GM21528 (cell line): Measurements from ENCODE around the gene PIGQ.

Source experiments
- ATAC-seq: cut with Tn5 transposase; IDR thresholded peaks from one replicate; pipeline ENCODE4 v1.9.1; 2021; ENCODE audit warnings: mild to moderate bottlenecking, moderate library complexity; ENCODE audit not compliant: unreplicated experiment, low FRiP score

PIGQ gene

DNA sequence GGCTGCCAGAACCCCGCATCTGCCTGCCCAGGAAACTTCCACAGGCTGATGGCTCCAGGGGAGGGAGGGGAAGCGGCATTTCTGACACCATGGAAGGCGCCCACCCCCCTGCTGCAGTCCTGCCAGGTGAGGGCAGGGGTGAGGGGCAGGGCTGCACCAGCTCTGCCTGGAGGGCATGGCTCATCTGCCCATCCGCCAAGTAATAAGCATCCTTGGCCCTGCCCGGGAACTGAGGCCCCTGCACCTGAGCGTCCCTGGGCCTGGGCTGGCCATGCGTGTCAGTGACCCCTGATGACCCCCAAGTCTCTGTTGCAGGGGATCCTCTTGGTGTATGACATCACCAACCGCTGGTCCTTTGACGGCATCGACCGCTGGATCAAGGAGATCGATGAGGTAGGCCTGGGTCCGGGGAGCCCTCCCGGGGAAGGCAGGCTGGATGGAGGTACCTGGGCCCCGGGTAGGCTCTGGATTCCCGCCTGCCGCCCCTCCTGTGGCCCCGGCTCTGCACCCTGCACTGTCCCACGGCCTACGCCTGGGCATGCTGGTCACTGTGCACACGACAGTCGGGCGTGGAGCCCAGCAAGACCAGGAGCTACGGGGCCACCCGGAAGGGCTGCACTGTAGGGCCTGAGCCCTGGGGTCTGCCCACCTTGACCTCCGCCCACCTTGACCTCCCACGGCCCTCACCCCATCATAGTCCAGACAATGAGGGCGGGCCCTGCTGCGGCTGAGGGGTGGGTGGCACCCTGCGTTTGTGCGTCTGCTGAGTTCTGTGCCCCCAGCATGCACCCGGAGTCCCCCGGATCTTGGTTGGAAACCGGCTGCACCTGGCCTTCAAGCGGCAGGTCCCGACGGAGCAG is 55.6 kb downstream of the PIGQ start:
- ATAC-seq = no peak

DNA sequence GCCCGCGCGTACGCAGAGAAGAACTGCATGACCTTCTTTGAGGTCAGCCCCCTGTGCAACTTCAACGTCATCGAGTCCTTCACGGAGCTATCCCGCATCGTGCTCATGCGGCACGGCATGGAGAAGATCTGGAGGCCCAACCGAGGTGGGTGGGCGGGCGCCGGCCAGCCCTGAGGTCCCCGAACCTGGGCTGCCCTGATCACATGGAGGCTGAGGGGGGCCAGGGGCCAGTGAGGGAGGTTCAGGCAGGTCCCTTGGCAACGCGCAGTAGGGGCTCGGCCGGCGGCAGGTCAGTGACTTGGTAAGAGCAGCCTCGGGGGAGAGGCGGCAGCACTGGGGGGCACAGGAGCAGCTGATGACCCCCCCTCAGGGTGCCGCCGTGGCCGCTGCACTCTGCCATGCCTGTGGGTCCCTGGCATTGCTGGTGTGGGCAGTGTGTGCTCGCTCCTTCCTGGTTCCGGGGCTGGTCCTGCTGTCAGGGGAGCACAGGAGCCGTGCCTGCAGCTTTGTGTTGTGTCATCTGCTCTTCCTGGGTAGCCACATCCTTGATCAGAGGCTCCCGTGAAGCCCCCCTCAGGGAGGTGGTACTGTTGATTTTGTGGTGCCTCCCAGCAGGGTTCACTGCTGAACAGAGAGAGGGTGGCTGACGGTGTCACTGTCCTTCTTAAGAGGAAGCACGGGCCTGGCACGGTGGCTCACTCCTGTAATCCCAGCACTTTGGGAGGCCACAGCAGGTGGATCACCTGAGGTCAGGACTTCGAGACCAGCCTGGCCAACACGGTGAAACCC is 56.4 kb downstream of the PIGQ start:
- no peak for ATAC-seq

DNA sequence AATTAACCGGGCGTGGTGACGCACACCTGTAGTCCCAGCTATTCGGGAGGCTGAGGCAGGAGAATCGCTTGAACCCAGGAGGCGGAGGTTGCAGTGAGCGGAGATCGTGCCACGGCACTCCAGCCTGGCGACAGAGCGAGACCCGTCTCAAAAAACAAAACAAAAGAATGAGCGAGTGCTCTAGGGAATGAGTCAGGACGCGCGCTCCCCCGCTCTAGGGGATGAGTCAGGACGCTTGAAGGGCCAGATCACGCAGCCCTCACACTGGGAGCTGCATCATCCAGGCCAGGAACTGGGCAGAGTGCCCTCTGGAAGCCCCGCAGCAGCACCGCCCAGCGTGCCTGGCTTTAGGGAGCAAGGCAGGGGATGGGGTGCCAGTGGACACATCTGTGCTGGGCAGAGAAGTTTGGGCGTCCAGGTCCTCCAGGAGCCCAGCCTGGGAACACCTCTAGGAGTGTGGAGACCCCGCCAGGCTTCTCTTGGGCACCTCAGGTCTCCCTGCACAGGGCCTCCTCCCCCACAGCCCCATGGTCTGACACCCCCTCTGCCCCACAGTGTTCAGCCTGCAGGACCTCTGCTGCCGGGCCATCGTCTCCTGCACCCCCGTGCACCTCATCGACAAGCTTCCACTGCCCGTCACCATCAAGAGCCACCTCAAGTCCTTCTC is 57.2 kb downstream of the PIGQ start:
- no peak for ATAC-seq

DNA sequence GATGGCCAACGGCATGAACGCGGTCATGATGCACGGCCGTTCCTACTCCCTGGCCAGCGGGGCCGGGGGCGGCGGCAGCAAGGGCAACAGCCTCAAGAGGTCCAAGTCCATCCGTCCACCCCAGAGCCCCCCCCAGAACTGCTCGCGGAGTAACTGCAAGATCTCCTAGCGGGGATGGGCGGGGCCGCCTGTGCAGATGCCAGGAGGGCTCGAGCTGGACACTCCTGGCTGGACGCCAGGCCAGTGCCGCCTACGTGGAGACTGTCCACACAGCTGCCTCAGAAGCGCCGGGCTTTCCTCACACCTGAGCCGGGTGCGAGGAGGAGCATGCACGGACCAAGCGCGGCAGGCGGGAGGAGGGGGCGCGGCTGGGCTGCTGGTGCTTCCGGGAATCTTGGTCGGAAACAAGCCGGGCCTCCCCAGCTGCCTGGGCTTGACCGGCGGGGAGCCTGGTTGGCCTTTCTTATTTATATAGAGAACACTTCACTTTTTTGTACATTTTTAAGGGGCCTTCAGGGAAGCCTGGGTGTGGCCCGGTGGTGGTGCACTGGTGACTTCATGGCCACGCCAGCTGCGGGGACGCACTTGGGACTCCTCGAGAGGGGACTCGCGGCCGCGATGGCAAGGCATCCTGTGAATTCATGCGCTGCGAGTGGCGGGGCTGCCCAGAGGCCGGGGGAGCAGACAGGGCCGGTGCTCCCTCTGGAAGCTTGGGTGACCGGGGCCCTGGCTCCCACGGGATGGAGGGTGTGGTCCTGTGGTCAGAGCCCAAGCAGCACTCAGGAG is 57.9 kb downstream of the PIGQ start:
- ATAC-seq = no peak

DNA sequence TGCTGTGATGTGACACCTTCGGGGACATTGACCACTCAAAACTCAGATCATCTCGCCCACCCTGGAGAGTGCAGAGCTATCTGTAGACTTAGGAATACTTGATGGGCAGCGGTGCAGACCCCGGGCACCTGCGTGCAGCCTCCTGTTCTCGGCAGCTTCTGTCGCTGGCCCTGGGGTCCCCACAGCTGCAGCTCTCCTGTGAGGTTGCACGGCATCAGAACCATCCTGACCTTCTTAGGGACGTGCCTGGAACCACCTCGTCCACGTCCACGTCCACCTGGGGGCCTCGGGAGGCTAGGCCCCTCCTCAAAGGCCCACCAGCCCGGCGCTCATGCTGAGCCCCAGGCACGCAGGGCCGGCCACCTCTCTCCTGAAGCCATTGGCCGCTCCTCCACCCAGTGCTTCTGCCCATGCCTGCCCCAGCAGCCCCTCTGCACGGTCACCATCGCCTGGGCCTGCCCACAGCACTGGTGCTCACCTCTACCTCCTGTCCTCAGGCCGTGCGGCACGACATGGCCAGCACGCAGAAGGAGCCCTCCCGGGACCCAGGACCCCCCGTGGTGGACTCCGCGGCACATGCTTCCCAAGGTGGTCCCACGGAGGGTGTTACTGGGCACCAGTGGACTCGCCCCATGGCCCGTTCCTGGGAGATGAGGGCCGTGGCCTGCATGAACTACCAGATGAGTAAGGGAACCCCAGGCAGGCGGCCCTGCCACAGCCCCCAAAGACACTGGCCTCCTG is 58.7 kb downstream of the PIGQ start:
- ATAC-seq = no peak

DNA sequence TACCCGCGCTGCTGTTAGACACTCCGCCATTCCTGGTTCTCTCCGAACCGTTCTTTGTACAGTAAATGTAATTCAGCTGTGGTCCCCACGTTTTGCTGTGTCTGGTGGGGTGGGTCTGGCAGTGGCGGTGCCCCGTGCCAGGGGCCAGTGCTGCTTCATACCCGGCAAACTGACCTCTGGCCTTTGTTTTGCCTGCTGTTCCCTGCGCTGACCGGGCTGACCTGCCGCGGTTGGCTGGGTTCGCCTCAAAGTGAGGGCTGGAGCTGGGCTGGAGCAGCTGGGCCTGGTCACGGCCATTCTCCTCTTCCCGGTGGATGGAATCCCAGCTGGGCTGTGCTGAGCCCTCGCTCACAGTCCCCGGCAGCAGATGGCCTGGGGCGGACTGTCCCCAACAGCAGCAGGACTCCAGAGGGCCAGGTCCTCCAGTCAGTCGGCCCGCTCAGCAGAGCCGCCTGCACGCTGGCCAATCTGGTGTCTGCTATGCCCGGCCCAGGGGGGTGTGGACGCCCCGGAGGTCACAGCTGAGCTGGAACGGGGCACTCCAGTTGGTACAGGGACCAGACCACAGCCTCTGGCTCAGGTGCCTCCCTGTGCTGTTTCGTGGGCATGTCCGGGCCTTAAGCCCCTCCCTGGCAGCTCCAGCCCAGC is 59.5 kb downstream of the PIGQ start:
- no peak for ATAC-seq

DNA sequence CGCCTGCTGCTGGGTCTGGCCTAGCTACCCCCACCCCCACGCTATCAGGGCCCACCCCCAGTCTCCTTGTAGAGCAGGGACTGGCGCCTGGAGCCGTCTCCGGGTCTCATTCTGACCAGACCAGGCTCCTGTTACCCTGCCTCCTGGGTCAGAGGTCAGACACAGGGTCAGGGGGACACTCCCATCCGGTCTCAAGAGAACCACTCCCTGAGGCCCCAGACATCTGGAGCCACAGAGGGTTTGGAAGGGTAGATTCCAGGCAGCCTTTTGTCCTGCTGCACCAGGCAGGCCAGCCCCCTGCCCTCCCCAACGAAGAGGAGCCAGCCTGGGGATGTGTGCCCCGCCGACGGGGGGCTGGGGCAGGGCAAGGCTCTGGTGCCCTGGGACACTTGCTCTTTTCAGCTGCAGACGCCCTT is 60.1 kb downstream of the PIGQ start:
- no peak for ATAC-seq

DNA sequence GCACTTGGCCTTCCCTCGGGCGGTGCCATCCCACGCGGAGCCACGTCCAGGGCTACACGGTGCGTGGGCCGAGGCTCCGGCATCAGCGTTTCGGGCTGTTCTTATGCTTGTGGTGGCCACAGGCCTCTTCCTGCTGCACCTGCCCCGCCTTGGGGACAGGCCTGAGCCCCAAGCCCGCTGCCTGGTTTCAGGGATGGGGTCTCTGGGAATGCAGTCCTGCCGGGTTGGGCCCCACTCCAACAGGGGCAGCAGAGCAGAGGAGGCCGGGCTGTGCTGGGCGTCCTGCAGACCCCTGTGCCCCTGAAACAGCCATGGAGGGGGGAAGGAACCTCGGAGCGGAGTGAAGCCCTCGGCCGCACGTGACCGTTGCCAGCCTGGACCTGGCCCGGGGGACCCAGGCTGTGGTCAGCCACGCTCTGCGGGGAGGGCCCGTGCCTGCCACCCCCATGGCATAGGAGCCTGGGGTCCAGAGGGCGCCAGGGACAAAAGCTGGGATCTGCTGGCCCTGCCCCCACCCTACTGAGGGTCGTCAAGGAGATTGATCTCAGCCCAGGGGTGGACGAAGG is 60.6 kb downstream of the PIGQ start:
- ATAC-seq = no peak

DNA sequence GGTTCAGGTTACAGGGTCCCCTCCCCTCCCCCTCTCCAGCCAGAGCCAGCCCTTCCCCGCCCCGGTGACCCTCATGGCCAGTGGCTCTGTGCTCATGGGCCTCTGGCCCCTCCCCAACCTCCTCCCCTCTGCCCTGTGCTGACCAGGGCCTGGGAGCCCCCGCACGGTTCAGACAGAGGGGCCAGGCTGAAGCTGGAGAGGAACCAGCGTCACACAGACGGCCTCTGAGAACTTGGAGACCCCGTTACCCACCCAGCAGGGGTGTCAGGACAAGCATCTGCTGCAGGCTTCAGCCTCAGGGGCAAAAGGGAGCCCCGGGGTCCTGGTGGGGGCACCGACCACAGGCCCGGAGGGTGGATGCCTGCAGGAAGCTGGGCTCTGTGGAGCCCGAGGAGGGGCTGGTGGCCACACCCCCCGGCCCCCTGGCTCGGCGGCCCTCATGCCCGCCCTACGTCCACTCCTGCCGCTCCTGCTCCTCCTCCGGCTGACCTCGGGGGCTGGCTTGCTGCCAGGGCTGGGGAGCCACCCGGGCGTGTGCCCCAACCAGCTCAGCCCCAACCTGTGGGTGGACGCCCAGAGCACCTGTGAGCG is 61.1 kb downstream of the PIGQ start, which contains the start of gene WFIKKN1:
Gene WFIKKN1 (plus strand): TSS at position 171 of the 591 bp plus-strand sequence. CDS start 269 bp downstream, at position 440.
- ATAC-seq = no peak

DNA sequence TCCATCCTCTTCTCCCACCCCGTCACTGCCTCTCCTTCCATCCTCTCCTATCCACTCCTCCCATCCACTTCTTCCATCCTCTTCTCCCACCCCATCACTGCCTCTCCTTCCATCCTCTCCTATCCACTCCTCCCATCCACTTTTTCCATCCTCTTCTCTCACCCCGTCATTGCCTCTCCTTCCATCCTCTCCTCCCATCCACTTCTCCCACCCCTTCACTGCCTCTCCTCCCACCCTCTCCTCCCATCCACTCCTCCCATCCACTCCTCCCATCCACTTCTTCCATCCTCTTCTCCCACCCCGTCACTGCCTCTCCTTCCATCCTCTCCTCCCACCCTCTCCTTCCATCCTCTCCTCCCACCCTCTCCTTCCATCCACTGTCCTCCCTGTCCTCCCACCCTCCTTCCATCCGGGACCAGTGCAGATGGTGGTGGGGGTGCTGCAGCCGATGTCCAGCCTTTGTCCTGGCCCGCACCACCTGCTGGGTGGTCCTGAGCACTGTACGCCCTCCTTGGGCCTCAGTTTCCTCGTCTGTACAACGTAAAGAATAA is 62.1 kb downstream of the PIGQ start:
- no peak for ATAC-seq

DNA sequence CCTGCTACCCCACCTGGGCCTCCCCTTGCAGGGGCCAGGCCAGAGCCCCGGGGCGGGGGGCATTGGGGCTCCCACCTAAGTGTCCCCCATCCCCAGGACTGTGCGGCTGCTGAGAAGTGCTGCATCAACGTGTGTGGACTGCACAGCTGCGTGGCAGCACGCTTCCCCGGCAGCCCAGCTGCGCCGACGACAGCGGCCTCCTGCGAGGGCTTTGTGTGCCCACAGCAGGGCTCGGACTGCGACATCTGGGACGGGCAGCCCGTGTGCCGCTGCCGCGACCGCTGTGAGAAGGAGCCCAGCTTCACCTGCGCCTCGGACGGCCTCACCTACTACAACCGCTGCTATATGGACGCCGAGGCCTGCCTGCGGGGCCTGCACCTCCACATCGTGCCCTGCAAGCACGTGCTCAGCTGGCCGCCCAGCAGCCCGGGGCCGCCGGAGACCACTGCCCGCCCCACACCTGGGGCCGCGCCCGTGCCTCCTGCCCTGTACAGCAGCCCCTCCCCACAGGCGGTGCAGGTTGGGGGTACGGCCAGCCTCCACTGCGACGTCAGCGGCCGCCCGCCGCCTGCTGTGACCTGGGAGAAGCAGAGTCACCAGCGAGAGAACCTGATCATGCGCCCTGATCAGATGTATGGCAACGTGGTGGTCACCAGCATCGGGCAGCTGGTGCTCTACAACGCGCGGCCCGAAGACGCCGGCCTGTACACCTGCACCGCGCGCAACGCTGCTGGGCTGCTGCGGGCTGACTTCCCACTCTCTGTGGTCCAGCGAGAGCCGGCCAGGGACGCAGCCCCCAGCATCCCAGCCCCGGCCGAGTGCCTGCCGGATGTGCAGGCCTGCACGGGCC is 62.9 kb downstream of the PIGQ start:
- ATAC-seq = no peak

DNA sequence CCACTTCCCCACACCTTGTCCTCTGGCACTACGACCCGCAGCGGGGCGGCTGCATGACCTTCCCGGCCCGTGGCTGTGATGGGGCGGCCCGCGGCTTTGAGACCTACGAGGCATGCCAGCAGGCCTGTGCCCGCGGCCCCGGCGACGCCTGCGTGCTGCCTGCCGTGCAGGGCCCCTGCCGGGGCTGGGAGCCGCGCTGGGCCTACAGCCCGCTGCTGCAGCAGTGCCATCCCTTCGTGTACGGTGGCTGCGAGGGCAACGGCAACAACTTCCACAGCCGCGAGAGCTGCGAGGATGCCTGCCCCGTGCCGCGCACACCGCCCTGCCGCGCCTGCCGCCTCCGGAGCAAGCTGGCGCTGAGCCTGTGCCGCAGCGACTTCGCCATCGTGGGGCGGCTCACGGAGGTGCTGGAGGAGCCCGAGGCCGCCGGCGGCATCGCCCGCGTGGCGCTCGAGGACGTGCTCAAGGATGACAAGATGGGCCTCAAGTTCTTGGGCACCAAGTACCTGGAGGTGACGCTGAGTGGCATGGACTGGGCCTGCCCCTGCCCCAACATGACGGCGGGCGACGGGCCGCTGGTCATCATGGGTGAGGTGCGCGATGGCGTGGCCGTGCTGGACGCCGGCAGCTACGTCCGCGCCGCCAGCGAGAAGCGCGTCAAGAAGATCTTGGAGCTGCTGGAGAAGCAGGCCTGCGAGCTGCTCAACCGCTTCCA is 63.7 kb downstream of the PIGQ start:
- ATAC-seq = no peak
